ENCODE measurements around the gene YIPF2.

The YIPF2 gene

DNA sequence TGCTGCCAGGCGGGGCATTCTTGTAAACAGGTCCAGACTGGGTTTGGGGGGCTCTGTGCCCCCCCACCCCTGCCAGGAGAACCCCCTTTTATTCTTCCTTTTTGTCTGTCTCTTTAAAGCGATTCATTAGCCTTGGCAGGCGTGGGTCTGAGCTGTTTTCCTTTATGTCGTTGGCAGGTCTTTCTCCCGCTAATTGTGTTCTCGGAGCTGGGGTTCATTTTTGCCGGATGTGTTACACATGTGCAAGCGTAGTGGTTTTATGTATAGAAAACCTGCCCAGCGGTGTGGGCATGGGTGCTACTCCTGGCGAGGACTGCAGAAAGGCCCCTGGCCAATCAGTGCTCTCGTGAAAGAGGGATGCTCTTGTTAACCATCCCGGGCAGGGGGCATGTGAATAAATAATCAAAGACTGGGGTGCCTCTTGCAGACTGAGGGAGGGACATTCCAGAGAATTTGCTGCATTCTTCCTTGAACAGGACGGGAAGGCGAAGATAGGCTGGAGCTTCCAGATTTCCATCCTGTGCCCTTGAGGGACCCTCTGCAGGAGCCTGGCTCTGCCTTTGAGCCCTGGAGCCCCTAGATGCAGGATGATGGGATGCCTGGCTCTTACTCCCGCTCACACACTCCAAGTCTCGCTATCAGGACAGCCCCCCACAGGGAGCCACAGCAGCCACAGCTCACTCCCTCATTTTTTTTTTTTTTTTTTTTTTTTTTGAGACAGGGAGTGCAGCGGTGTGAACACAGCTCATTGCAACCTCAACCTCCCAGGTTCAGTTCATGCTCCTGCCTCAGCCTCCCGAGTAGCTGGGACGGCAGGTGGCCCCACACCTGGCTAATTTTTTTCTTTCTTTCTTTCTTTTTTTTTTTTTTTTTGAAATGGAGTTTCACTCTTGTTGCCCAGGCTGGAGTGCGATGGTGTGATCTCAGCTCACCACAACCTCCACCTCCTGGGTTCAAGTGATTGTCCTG lies 43.0 kb downstream of the YIPF2 start:
- TF ChIP-seq, protein P1, sequence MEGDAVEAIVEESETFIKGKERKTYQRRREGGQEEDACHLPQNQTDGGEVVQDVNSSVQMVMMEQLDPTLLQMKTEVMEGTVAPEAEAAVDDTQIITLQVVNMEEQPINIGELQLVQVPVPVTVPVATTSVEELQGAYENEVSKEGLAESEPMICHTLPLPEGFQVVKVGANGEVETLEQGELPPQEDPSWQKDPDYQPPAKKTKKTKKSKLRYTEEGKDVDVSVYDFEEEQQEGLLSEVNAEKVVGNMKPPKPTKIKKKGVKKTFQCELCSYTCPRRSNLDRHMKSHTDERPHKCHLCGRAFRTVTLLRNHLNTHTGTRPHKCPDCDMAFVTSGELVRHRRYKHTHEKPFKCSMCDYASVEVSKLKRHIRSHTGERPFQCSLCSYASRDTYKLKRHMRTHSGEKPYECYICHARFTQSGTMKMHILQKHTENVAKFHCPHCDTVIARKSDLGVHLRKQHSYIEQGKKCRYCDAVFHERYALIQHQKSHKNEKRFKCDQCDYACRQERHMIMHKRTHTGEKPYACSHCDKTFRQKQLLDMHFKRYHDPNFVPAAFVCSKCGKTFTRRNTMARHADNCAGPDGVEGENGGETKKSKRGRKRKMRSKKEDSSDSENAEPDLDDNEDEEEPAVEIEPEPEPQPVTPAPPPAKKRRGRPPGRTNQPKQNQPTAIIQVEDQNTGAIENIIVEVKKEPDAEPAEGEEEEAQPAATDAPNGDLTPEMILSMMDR (IDR thresholded peaks at IDR 0.05) = no peak

DNA sequence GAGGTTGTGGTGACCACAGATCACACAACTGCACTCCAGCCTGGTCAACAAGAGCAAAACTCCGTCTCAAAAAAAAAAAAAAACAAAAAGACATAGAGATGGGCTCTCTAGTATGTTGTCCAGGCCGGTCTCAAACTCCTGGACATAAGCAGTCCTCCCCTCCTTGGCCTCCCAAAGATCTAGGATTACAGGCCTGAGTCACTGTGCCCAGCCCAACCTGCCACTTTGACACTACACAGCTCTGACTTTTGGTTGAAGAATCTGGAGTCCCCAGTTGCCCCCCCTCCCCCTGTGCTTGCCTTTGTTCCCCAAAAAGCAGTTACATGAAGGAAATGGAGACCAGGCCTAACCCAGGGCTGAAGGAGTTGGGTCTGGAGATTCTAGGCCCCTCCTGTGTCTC lies 44.2 kb downstream of the YIPF2 start:
- TF ChIP-seq, protein P1 (IDR thresholded peaks at IDR 0.05) = no peak

DNA sequence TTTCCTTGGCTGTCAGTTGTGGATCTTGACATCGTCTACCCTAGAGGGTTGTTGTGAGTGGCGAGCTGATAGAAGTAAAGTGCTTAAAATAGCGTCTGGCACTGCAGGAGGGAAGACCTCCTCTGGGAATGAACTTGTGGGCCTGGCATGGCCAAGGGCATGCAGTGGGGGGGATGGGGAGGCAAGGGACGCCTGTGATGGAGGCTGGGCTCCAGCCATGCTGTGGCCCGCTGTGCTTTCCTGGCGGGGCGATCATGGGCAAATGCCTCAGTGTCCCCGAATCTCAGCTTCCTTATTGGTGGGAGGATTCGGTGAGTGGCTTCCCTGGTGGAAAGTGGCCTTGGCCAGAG lies 46.4 kb downstream of the YIPF2 start:
- TF ChIP-seq, protein P1 (IDR thresholded peaks at IDR 0.05) = no peak

DNA sequence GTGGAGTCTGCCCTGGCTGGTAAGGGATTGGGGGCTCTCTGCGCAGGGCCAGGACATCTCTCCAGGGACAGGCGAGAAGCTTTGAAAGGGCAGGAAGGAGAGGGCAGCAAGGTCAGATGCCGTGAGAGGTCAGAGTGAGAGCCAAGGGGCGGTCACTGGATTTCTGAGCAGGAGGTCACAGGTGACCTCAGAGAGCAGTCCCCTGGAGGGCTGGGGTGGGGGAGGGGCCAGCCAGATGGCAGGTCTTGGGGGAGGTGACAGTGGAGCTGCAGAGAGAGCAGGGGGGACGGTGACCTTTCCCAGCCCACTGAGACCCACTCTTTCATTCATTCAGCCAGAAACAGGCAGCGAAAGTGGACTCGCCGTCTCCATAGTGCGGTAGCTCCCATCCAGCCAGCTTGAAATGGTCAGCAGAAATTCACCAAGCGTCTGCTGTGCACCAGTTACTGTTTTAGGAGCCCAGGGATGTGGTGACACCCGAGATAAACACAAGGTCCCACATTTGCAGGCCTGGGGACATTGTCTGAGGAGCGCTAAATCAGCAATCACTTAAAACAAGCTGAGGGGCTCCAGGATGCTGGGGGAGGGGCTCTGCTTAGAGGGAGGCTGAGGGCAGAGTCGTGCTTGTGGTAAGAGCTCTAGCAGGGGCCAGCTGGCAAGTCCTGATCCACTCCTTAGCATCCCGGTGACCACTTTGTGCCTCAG lies 46.9 kb downstream of the YIPF2 start:
- TF ChIP-seq, protein P1 (IDR thresholded peaks at IDR 0.05) = no peak

DNA sequence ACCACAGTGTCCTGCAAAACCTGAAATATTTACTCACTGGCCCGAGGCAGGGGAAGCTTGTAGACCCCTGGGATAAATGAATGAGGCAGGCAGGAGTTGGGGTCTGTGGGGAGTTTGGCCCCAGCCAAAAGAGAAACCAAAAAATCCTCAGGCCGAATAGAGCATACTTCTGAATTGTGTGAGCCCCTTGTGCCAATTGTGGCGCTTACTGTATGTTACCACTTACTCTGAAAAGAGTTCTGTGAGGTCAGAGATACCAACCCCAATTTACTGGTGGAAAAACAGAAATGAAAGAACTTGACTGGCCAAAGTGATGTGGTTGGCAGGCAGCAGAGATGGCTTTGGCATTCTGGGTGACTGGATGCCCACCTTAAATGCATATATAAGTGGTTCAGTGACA lies 50.2 kb downstream of the YIPF2 start:
- TF ChIP-seq, protein P1 (IDR thresholded peaks at IDR 0.05) = no peak

DNA sequence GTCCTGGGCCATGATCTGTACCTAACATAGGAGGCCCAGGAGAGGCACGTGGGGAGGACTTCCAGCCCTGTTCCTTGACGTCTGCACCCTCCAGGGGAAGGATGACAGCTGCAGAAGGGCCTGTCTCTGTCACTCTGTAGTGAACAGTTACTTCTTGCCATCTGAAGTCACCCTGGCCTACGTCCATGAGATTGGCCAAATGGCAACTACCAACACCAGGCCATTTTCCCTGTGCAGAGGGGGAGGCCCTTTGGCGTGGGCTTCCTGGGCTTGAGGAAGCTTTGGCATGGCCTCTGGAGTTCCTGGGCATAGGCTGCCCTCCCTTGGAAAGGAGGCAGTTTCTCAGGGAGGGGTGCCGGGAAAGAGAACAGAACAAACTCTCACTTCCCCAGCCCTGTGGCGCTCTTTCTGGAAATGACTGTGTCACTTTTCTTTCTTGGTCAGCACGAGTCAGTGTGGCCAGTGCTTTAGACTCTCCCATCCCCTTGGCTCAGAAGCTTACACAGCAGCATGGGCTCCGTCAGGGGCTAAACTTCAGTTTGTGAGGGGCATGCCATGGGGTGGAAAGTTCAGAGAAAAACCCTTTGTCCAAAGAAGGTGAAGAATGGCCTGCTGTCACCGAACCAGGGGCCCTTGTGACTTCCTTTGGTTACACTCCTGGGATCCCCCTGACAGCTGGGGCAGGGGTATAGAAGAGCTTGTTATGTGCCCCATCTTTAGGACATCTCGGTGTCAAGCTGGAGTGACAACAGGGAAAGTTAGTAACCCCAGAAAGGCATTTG lies 51.8 kb downstream of the YIPF2 start:
- TF ChIP-seq, protein P1 (IDR thresholded peaks at IDR 0.05) = no peak

DNA sequence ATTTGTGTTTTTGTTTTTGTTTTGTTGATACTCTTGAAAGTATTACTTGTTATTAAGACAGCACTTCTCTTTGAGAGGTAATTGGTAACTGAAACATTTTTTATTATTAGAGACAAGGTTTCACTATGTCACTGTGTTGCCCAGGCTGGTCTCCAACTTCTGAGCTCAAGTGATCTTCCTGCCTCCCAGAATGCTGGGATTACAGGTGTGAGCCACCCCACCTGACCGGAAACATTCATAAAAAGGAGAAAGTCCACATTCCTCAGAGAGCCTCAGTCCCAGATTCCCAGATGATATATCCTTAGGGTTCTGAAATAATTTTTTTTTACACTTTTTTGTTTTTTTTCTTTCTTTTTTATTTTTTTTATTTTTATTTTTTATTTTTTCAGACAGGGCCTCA lies 54.4 kb downstream of the YIPF2 start:
- TF ChIP-seq, protein P1 (IDR thresholded peaks at IDR 0.05) = no peak
